Endothelial cell of hepatic sinusoid (primary cell): Measurements from ENCODE around the gene CTSZ.
"Not testable (repeated sequence)": the region's sequence is repeated elsewhere in the genome, so short reads cannot be mapped to it uniquely, and the experiment has no call there.

Experiments used
- in situ Hi-C: cut with HindIII; loops from 2 replicates; pipeline ENCODE4 v1.10.0; 2017; ENCODE audit warnings: low sequenced_read_pairs

Gene CTSZ

GRCh38 chr20:59006864-59007664 lies at the start of gene CTSZ:
CTSZ (minus strand) TSS chr20:59007254; CDS start chr20:59007128, 126 bp downstream.
- in situ Hi-C loops, result loop anchor here (5.0 kb wide), 1 partner anchor 35 kb away; no protein-coding TSS in a partner anchor

- in situ Hi-C loops, result no loop called here
These were observed 48.2 kb upstream of the CTSZ start for GRCh38 chr20:59055302-59055701.

GRCh38 chr20:59051666-59052185 lies 44.7 kb upstream of the CTSZ start:
- in situ Hi-C loops, result loop anchor here (5.0 kb wide), 1 partner anchor 151 kb away; no protein-coding TSS in a partner anchor

- in situ Hi-C loops, result loop anchor here (5.0 kb wide), 1 partner anchor 152 kb away; no protein-coding TSS in a partner anchor
These were observed 43.4 kb upstream of the CTSZ start for GRCh38 chr20:59050437-59050836.

GRCh38 chr20:59048681-59049030 lies 41.6 kb upstream of the CTSZ start:
- in situ Hi-C loops, result no loop called here

- in situ Hi-C loops, result no loop called here
These were observed 41.1 kb upstream of the CTSZ start for GRCh38 chr20:59047938-59048680.

GRCh38 chr20:59046862-59047261 lies 39.8 kb upstream of the CTSZ start:
- in situ Hi-C loops, result no loop called here

GRCh38 chr20:59044796-59045195 lies 37.7 kb upstream of the CTSZ start:
- in situ Hi-C loops, result no loop called here

GRCh38 chr20:59044295-59044694 lies 37.2 kb upstream of the CTSZ start:
- in situ Hi-C loops, result no loop called here

- in situ Hi-C loops, result no loop called here
These were observed 36.6 kb upstream of the CTSZ start for GRCh38 chr20:59043698-59044097.

- in situ Hi-C loops, result no loop called here
These were observed 36.0 kb upstream of the CTSZ start for GRCh38 chr20:59042796-59043631.

GRCh38 chr20:59042151-59042795 lies 35.2 kb upstream of the CTSZ start, which contains the start of gene PRELID3B:
PRELID3B (minus strand) TSS chr20:59042786; CDS start chr20:59042730, 56 bp downstream.
- in situ Hi-C loops, result no loop called here

GRCh38 chr20:59041487-59041886 lies 34.4 kb upstream of the CTSZ start:
- in situ Hi-C loops, result not testable (repeated sequence)

GRCh38 chr20:59040667-59041066 lies 33.6 kb upstream of the CTSZ start:
- in situ Hi-C loops, result no loop called here

GRCh38 chr20:59039233-59039632 lies 32.2 kb upstream of the CTSZ start:
- in situ Hi-C loops, result no loop called here

- in situ Hi-C loops, result no loop called here
These were observed 30.3 kb upstream of the CTSZ start for GRCh38 chr20:59037386-59037785.

GRCh38 chr20:59035381-59035780 lies 28.3 kb upstream of the CTSZ start:
- in situ Hi-C loops, result no loop called here

- in situ Hi-C loops, result no loop called here
These were observed 26.6 kb upstream of the CTSZ start for GRCh38 chr20:59033616-59034165.

- in situ Hi-C loops, result no loop called here
These were observed 26.0 kb upstream of the CTSZ start for GRCh38 chr20:59033093-59033492.

GRCh38 chr20:59032713-59033059 lies 25.6 kb upstream of the CTSZ start:
- in situ Hi-C loops, result no loop called here
